PFSK-1 (cell line): ENCODE results near the gene PRUNE1.

Source experiments
- REST ChIP-seq, 2 experiments: IDR thresholded peaks; 2 replicates each; pipeline versions ENCODE4 v1.6.1 to v1.8.0; 2011 to 2012; ENCODE audit warnings: low read depth in 2 of 2, low read length in 2 of 2, control low read depth in 1 of 2, inconsistent platforms in 1 of 2, mild to moderate bottlenecking in 1 of 2, moderate library complexity in 1 of 2; ENCODE audit not compliant: insufficient read depth in 1 of 2
- SIN3A ChIP-seq: IDR thresholded peaks from 2 replicates; pipeline ENCODE4 v1.6.1; 2012; ENCODE audit warnings: mild to moderate bottlenecking, low read length, moderate library complexity, borderline replicate concordance; ENCODE audit not compliant: insufficient read depth
- TAF1 ChIP-seq: IDR thresholded peaks from 2 replicates; pipeline ENCODE4 v1.6.1; 2012; ENCODE audit warnings: low read length, control low read depth, borderline replicate concordance; ENCODE audit not compliant: insufficient read depth

- TF ChIP-seq SIN3A (no peak), TAF1 (no peak), REST (IDR thresholded peaks at IDR 0.05; ENCODE audit: insufficient read depth in 1 of 2, low read depth in 2 of 2, low read length in 2 of 2) (no peak)
Measured at GRCh38 chr1:151009206-151009587, 948 bp downstream of the PRUNE1 start.
